ENCODE measurements around the gene CLEC10A. TPM values are rescaled to one million over a fixed set of nuclear protein-coding genes. Genes with fewer than 3 reads are reported as not detected.

CLEC10A gene
- total and polyA plus RNA-seq, 2 donors (not counting 3 experiments of a cell fraction or from before 2014, with no cell fraction given), result 0.14 TPM; not detected in 1

DNA sequence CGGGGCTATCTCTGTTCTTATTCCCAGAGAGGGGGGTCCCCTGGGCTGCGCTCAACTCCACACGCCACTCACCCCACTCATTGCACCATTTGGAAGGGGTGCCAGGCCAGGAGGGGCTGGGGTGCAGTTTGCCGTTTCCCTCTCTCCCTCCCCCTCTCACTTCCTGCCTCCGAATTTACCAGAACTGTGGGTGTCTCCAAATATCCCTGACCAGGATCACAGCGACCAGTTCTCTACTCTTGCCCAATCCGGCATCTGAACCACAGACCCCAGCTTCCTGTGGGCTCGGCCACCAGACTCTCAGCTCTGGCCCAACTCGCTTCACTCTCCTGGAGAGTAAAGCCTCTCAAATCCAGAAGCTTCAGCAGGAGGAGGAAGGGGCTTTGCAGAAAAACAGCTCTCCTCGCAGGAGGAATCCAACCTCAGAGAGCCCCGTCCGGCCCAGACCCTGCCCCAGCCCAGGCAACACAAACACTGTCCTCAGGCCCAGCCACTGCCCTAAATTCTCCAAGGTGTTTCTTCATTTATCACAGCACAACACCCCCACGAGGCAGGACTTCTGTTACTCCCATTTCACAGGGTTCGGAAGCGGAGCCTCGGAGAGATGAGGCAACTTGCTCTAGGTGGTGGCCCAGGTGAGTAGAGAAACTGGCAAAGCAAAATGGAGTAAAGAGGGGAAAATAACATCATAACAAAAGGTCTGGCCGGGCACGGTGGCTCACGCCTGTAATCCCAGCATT, 35.0 kb upstream of the CLEC10A start:
- no TSS peak for BruUV-seq (replicated peaks)
- H3K27me3 ChIP-seq (ENCODE audit: control insufficient read depth in 2 of 2, insufficient read depth in 2 of 2, low read length in 2 of 2), result peaks cover 0 to 4% of the 10 kb centered on the region in 2 experiments
- H3K4me1 ChIP-seq (ENCODE audit: control insufficient read depth, extremely low read depth, insufficient read depth, low read length), result no peaks in the 10 kb centered on the region
- H3K9me1 ChIP-seq (replicated peaks; ENCODE audit: control insufficient read depth, extremely low read depth, insufficient read depth, low read length), result no peaks in the 10 kb centered on the region
- DNase-seq (ENCODE audit: low read depth, low spot score), result no peak
- H3K36me3 ChIP-seq (ENCODE audit: control insufficient read depth in 2 of 2, extremely low read depth in 1 of 2, insufficient read depth in 2 of 2, low read length in 2 of 2), result no peaks in the 10 kb centered on the region
- H2AFZ ChIP-seq (ENCODE audit: low read depth, low read length), result no peak overlapping the region
- no peak overlapping the region for H3K4me2 ChIP-seq (ENCODE audit: insufficient read depth, low read length)
- no peak overlapping the region for H3K9ac ChIP-seq (replicated peaks; ENCODE audit: extremely low read depth, insufficient read depth, low read length)
- H4K20me1 ChIP-seq (replicated peaks; ENCODE audit: control insufficient read depth, extremely low read depth, insufficient read depth, low read length), result no peaks in the 10 kb centered on the region
- dilution Hi-C loops (cut with MboI; ENCODE audit: extremely low pct_ligation_motif_present, low sequenced_read_pairs) (no loop called here), intact Hi-C loops (cut with micrococcal nuclease) (no loop called here)
- no peaks in the 10 kb centered on the region for H3K79me2 ChIP-seq (ENCODE audit: control insufficient read depth, insufficient read depth, low read length)
- no peak for FAIRE-seq
- POLR2A ChIA-PET, result interaction anchor here (0.9 kb wide), 1 partner anchor 12 kb away, joined by 3 read pairs; no protein-coding TSS in a partner anchor
- no peaks in the 10 kb centered on the region for H3K9me3 ChIP-seq (replicated peaks; ENCODE audit: control insufficient read depth, insufficient read depth, low read length)
- no peak overlapping the region for H3K27ac ChIP-seq (ENCODE audit: insufficient read depth, low read depth, low read length)
- CTCF ChIA-PET, result interaction anchor here (3.9 kb wide), 1 partner anchor 63 kb away, joined by 9 read pairs; no protein-coding TSS in a partner anchor
- H3K4me3 ChIP-seq (replicated peaks in 1 of 3; ENCODE audit: insufficient read depth in 1 of 3, low read depth in 1 of 3, low read length in 3 of 3), result no peak overlapping the region
- no peak for TF ChIP-seq JUN (IDR thresholded peaks at IDR 0.05; ENCODE audit: borderline replicate concordance, insufficient read depth, insufficient read length, low read depth)
- no peak for TF ChIP-seq EZH2 (IDR thresholded peaks at IDR 0.05; ENCODE audit: borderline replicate concordance, low read depth, low read length, severe bottlenecking)
- TF ChIP-seq POLR2A (IDR thresholded peaks at IDR 0.05; ENCODE audit: low read depth, low read length), result no peak
- TF ChIP-seq, protein P1, sequence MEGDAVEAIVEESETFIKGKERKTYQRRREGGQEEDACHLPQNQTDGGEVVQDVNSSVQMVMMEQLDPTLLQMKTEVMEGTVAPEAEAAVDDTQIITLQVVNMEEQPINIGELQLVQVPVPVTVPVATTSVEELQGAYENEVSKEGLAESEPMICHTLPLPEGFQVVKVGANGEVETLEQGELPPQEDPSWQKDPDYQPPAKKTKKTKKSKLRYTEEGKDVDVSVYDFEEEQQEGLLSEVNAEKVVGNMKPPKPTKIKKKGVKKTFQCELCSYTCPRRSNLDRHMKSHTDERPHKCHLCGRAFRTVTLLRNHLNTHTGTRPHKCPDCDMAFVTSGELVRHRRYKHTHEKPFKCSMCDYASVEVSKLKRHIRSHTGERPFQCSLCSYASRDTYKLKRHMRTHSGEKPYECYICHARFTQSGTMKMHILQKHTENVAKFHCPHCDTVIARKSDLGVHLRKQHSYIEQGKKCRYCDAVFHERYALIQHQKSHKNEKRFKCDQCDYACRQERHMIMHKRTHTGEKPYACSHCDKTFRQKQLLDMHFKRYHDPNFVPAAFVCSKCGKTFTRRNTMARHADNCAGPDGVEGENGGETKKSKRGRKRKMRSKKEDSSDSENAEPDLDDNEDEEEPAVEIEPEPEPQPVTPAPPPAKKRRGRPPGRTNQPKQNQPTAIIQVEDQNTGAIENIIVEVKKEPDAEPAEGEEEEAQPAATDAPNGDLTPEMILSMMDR (IDR thresholded peaks at IDR 0.05; ENCODE audit: extremely low read depth in 1 of 2, insufficient read depth in 1 of 2, low read depth in 1 of 2, low read length in 2 of 2), result no peak
- no peak for TF ChIP-seq GATA2 (IDR thresholded peaks at IDR 0.05; ENCODE audit: insufficient read depth, insufficient read length, low read depth, low read length)
- TF ChIP-seq, protein P2, sequence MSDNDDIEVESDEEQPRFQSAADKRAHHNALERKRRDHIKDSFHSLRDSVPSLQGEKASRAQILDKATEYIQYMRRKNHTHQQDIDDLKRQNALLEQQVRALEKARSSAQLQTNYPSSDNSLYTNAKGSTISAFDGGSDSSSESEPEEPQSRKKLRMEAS (IDR thresholded peaks at IDR 0.05; ENCODE audit: insufficient read depth, insufficient read length), result no peak
- TF ChIP-seq MYC (IDR thresholded peaks at IDR 0.05; ENCODE audit: low read depth, low read length), result no peak
- TF ChIP-seq FOS (IDR thresholded peaks at IDR 0.05; ENCODE audit: borderline replicate concordance, insufficient read depth, low read length), result no peak
- TF ChIP-seq POLR2AphosphoS5 (IDR thresholded peaks at IDR 0.05; ENCODE audit: insufficient read depth, low read depth, low read length), result no peak

All from endothelial cell of umbilical vein (primary cell).